HG03060 (cell line): ENCODE measurements around the gene RASGRP1.
"Not testable (repeated sequence)": the region's sequence is repeated elsewhere in the genome, so short reads cannot be mapped to it uniquely, and the experiment has no call there.

Experiments
- ATAC-seq: cut with Tn5 transposase; IDR thresholded peaks from one replicate; pipeline ENCODE4 v1.9.1; 2021; ENCODE audit warnings: low read depth, moderate number of reproducible peaks; ENCODE audit not compliant: unreplicated experiment

The RASGRP1 gene

DNA sequence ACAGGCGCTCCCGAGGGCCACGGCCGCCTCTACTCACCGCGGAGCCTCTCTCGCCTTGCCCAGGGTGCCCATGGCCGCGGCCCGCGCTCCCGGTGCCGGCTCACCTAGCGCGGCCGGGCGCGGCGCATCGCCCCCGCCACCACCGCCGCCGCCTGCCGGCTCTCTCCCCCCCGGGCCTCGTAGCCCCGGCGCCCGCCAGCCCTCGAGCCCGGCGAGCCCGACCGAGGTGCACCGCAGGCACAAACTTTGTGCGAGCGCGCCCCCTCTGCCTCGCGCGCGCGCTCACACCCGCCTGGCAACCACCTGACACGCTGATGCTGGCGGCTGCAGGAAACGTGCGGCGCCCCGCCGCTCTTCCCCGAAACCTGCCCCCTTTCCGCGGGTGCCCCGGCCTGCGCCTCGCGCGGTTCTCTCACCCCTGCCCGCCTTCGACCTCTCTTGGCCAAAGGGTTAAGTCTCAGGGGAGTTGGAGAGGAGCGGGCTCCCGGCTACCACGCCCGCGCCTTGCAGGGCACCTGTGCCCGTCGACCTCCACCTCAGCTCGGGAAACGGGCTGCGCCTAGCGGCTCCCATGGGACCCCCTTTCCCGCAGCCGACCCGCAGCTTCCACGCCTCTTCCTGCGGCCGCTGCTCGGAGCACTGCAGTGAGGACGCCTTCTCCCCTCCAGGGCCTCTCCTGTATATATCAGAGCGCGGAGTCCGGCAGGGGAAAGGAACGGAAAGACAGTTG is at the start of gene RASGRP1:
TSS of gene RASGRP1 (minus strand) at position 258 of the 730 bp plus-strand sequence. CDS start at position 72, 186 bp downstream.
- peak; percentile 31 for ATAC-seq

DNA sequence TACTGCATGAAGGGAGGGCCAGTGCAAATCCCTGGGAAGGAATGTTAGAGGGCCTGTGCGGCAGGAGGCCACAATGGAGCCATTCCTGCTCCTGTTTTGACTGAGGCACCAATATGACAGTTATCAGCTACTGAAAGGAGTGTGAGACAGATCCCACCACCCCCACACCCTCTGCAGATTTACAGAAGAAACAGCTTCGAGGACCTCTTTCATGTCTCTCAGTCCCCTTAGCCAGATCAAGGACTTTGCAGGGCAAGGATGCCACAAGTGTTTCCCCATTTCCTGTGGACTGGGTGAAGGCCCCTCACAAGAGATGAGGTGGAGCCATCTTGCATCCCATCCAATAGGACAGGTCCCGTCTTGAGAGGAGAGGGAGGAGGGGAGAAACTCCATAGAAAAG is 48.5 kb upstream of the RASGRP1 start:
- no peak for ATAC-seq

DNA sequence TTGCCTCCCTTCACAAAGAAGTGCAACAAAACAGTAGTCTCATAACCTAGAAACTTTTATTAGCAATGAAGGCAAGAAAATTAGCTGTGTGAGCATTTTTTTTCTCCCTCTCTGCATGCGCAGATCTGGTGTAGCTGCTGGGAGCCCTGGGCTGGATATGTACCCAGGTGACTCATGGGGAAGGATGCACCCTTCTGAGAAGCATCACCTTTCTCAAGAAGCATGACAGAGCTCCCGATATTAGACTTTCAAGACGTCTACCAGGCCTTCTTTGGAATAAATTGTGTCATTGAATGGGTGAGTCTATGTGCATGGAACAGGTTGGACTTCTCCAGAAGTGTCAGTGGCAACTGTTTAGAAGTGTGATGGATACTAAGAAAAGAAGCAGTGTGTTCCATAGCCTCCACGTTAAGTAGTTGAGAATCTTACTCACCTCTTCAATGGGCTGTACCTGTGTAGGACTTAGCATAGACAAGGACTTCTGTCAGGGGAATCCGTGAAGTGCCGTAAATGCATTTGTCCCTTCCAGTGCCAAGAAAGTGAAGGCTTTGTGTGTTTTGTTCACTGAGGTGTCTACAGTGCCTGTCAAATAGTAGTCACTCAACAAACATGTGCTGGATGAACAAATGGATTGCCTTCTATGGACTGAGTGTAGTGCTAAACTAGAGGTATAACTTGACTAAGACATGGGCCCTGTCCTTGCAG is 47.7 kb upstream of the RASGRP1 start:
- ATAC-seq: no peak

DNA sequence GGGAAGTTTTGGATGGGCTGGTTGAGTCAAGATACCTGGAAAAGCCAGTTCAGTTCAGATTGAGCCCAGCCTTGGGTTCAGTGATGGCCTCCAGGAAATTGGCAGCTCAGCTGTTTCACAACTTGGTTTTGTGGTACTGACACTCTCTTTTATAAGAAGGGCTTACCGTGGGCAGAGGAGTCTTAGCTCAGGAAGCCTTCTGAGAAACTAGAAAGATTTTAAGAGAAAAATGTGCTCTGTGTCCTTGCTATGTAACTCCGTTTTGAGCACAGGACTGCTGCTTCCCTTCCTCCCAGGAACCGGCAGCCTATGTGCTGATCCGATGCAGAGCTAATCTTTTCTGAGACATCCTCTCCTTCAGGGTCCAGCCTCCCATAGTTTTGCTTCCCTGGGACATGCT is 46.6 kb upstream of the RASGRP1 start:
- no peak for ATAC-seq

DNA sequence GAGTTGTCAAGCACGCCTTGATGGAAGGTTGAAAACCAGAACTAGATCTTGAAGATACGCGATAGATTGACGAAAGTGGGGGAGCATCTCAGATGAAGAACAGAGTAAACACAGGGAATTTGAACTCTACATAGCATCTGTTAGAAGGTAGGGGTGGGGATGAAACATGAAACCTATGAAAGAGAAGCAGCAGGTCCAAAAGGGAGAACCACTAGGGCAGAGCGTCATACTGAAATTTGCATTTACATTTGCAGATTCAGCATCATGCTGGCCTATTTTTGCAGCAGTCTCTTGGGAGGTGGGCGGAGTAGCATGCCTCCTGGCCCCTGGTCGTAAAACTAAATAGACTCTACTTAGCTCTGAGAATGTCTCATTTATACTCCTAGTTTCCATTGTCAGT is 46.1 kb upstream of the RASGRP1 start:
- no peak for ATAC-seq

DNA sequence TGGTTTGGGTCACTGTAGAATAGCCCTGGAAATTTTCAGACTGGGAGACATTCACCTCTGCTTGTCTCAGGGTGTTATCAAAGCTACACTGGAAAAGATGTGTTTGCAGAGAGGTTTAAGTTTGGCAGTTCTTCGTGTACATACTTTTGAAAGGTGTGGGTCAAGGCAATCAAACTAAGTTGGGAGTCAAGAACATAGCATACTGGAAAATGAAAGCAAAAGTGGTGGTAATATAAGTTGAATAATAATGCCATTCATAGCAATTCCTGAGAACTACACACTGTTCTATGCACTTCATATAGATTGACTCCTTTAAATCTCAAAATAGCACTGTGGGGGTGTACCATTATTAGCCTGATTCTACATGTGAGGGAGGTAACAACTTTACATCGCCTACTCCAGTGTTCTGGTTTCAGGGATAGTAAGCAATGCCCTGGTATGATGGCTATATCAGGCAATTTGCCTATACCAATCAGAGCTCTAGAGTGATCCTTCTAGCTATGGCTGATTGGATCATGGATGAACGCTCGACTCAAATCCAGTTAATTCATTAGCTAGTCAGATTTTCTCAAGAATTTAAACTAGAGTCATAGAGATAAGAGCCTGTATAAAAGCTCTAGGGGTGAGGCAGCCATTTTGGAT is 44.6 kb upstream of the RASGRP1 start:
- no peak for ATAC-seq

DNA sequence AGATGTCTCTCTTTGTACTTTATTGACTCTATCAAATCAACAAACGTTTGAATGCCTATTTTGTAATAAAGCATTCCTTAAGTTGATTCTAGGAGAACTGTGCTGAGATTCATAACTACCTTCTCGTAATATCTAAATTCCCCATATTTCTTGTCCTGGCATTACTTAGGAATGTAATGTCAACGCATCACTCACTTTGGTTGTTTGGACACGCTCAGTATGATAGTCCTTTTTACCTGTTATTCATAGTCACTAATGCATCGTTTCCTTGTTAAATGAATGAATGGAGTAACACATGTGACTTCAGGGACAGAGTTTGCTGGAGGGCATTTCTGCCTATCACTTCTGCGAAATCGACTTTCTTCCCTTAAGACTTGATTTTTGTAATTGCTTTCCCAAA is 44.1 kb upstream of the RASGRP1 start:
- no peak for ATAC-seq

DNA sequence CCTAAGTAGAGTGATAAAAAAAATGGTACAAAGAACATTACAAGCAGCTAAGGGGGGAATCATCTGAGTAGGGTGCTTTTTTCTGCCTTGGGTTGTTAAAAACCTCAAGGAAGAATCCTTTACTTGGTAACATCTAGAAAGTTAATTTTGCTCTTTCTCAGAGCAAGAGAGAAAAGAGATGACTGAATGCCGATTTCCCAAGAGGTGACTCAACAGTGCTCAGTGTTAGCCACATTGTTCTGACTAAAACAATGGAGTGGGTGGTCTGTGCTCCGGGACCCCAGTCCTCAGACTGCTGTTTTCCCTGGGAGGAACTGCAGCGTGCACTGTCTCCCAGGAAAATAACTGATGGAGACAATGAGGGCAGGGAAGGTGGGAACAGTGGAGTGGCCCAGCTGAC is 41.1 kb upstream of the RASGRP1 start:
- no peak for ATAC-seq

DNA sequence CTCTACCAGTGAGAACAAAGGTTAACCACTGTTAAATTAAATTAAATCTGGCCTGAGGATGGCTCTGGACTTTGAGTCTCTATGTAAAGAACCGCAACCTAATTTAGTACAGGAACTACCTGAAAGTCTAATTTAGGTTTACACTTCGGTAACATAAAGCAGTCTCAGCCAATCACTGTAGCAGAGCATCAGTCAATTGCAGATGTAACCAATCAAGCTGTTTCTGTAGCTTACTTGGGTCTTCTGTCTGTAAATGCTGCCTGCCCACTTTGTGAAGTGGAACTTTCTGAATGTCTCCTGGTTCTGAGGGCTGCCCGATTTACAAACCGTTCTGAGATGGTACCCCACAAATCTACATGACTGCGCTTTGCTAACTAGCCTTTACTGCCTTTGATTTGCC is 39.1 kb upstream of the RASGRP1 start:
- ATAC-seq: no peak

DNA sequence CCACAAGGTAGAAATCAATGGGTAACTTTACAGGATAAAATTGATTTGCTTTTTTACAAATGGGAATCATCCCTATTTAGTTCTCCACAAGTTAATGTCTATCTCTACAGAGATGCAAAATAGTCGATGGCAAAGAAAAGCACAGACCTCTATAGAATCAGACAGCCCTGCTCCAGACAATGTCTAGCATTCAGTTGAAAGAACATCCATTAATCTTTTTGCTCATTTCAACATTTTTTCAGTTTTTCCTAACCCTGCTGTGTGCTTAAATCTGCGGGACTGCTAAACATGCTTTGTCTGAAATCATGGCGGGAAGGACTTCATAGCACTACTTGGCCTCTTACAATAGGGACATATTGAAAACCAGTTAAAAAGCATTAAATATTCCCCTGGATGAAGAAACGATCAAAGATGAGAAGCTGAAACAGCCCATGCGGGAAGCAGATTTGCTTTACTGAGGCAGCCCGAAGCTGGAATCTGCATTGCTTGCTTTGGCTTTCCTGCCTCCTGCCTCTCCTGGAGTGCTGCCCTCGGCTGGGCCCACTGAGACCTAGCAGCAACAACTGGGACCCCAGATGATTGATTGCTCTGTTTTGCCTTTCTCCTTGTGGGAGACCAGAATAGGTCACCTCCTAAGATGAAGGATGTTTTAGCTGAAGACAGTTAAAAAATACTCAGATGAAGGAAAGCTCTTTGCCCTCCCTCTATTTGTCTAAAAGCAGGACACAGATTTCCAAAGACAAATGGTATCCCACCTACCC is 38.5 kb upstream of the RASGRP1 start:
- no peak for ATAC-seq

DNA sequence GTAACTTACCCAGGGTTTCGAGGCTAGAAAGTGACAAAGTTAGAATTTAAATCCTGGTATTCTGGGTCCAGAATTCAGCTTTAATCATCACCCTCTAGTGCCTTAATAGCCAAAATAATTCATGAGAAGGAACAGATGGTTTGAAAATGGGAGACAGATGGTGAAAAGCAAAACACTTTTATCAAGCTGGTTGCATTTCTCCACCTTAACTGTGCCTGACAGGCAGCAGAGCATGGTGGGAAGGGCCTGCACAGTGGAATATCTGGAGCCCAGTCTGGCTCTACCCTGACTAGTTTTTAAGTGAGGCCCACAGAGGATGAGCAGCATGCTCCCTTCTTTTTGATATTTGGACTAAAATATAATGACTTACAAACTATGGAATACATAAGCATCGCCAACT is 35.6 kb upstream of the RASGRP1 start:
- no peak for ATAC-seq

DNA sequence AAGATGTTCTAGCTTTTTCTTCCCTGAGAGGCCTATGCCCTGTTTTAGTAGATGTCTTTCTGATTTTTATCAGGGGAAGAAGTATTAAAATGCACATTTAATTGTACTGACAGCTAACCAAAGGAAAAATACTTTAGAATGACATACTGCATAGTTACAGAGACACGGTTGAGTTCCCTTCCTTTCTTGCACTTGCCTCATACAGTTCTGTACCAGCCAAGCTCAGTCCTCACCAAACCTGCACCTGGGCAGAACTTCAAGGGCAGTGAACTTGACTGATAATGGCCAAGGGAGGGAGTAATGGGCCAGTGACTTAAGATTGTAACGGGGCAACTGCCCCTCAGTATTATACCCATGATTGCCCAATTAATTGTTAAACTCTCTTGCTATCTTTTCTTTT is 34.1 kb upstream of the RASGRP1 start:
- no peak for ATAC-seq

DNA sequence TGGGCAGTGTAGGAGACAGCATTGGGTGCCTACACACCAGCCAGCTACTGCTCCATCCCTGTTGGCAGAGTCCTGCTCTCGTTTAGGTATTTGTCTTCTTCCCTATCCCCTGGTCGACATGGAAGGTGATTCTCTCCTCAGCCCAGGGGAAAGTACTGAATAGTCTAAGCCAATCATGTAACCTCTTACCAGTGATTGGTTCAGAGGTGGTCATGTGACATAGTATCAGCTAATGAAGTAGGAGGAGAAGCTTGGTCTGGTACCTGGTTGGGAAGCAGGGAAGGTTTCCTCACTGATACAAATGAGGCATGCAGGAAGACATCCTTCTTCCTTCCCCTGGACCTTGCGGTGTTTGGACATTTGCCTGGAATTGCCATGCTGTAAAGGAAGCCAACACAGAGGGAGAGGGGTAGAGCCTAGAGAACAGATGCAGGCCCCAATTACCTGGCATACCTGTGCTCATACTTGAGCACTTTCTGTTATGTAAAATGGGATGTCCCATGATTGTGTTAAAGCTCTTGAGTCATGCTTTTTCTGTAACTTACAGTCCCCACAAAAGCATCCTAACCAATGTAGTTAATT is 32.7 kb upstream of the RASGRP1 start:
- no peak for ATAC-seq

DNA sequence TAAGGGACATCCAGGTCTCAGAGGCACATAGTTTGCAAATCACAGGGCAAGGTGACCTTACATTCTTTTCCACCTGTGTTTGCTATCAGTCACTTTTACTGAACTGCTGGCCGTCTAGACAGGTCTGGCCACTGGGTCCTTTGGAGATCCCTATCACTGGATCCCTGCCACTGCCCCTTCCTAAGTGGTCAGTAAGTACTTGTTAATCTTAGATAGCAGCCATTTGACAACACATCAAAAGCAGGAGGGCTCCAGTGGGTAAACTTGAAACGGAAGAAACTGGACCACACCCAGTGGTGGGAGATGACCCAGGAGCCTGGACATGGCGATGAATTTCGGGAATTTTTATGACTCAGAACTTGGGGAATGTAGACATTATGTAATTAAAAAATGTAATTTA is 28.9 kb upstream of the RASGRP1 start:
- no peak for ATAC-seq

DNA sequence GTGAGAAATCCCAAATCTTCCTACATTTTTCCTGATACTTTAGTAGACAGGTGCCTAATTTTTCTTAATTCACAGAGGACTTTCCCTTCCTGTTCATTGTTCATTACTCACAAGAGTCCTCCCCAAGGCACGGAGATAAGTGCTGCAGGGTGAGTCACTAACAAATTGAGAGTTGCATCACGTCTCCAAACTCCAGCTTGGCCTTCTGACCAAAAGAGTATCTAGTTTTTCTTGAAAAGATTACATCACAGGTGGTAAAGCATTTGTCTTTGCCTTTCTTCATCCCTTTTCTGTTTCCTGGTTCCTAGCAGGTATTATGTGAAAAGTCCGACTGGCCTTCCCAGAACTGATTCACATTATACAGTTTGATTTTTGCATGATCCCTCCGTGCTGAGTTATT is 24.9 kb upstream of the RASGRP1 start:
- no peak for ATAC-seq

DNA sequence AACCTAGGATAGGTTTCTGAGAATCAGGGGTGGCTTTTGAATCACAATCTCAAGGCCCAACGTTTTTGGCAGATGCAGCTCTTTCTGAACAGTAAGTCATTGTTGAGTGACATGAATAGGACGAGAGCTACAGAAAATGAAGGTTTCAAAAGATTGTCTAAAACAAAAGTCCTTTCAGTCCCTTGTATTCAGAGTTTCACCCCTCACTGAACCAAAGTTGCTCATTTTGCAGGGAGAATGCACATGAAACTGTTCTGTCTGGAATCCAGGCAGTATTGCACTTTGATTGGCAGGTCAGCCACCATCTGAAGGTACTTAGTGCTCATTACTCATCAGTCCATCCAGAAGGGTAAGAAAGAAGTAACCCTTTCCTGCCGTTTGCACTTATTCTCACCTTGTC is 24.1 kb upstream of the RASGRP1 start:
- no peak for ATAC-seq

DNA sequence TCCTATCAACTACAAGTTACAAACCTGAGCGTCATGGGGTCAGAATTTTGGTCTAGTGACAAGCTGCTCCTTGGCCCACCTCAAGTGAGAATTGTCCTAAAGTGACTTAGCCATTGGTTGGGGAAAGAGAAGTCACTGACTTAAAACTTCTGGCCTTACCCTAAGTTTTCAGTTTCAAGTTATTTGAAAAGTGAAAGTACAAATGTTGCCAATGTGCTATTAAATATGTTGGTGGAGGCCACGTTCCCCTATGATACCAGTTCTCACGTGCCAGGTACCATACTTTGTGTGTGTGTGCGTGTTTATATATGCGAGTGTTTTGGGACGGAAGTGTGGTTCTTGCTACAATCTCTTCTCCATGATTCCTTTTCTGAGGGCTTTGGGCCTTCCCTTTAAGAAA is 22.6 kb upstream of the RASGRP1 start:
- no peak for ATAC-seq

DNA sequence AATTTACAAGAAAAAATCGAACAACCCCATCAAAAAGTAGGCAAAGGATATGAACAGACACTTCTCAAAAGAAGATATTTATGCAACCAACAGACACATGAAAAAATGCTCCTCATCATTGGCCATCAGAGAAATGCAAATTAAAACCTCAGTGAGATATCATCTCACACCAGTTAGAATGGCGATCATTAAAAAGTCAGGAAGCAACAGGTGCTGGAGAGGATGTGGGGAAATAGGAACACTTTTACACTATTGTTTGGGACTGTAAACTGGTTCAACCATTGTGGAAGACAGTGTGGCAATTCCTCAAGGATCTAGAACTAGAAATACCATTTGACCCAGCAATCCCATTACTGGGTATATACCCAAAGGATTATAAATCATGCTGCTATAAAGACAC is 21.4 kb upstream of the RASGRP1 start:
- ATAC-seq: not testable (repeated sequence)

DNA sequence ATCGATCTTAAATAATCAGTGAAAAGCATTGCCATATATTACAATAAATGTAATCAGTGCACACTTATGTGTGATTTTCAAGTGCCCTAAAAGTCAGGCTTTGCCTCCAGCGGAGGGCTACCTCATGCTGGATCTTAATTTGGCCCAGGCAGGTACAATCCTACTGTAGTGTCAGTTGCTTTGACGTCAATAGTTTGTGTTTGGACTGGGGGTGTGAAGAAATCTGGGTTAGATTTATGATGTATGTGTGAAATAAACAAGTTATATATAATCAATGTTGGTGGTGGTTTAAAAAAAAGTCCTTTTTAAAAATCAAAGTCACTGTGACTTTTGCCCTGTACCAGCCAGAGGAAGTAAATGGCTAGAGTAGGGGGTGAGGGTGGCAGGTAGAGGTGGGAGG is 14.0 kb upstream of the RASGRP1 start:
- no peak for ATAC-seq

DNA sequence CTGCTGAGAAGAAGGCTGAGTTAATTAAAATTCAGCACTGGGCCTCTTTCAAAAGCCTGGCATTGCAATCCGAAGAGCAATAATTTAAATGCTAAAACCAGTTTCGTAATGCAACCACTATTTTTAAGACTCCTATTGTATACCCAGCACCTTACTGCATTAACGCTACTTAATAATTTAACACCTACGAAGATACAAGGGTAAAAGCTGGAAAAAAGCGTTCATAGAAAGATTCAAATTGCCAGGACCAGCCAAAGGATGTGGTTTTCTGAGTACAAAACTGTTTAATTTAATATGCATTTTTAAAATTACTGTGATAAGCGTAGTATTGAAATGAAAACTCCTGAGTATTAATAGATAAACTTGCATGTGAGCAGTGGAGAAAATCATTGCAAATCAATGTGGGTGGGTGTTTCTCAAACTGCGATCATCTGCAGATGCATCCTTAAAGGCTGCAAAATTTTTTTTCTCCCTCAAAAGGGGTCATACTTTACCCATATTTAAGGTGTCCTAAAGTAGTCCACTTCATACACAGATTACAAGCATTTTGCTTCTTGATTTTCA is 12.9 kb upstream of the RASGRP1 start:
- no peak for ATAC-seq
